H1 (cell line): ENCODE measurements around the gene RAB14. TPM values are rescaled to one million over a fixed set of nuclear protein-coding genes. Genes with fewer than 3 reads are reported as not detected.

Experiments used
- CTCF ChIA-PET: fragments of 300-600 bp; sonication (Branson Sonifier 250); formaldehyde crosslinking; loops from one replicate; lab custom pipeline; 2021; ENCODE audit not compliant: partially characterized antibody; lab: Charles Lee
- POLR2A ChIA-PET: fragments of 300-600 bp; sonication (Branson Sonifier 250); formaldehyde crosslinking; loops from one replicate; lab custom pipeline; 2021; ENCODE audit warnings: inconsistent platforms; ENCODE audit not compliant: partially characterized antibody; lab: Charles Lee
- DNase-seq, 2 experiments: peaks; one replicate each; pipeline versions ENCODE4 v3.0.0 to v3.0.0-alpha.2; 2010 to 2022; ENCODE audit warnings: low spot score in 2 of 2, low read depth in 1 of 2, mixed read lengths in 1 of 2
- FAIRE-seq: peaks from 2 replicates; lab custom pipeline; 2011; peaks lifted over from hg19 to GRCh38; lab: Jason Lieb, UNC
- H2AFZ ChIP-seq: 2 replicates; pipeline ENCODE4 v1.8.1; 2012; ENCODE audit warnings: low read length, inconsistent platforms
- H2AK5ac ChIP-seq: 2 replicates; pipeline ENCODE4 v1.6.1; 2013; ENCODE audit warnings: low read depth, low read length
- H2BK120ac ChIP-seq: replicated peaks from 2 replicates; pipeline ENCODE3; 2013; ENCODE audit warnings: low read depth, low read length, inconsistent platforms
- H2BK12ac ChIP-seq: 2 replicates; pipeline ENCODE4 v1.6.1; 2013; ENCODE audit warnings: low read depth, low read length
- H2BK15ac ChIP-seq: 2 replicates; pipeline ENCODE4 v1.6.1; 2013; ENCODE audit warnings: low read length
- H2BK20ac ChIP-seq: 2 replicates; pipeline ENCODE4 v1.6.1; 2013; ENCODE audit warnings: low read length
- H2BK5ac ChIP-seq: 2 replicates; pipeline ENCODE4 v1.6.1; 2013; ENCODE audit warnings: low read depth, low read length
- H3K14ac ChIP-seq: 2 replicates; pipeline ENCODE4 v1.6.1; 2013; ENCODE audit warnings: inconsistent platforms; ENCODE audit not compliant: insufficient read length
- H3K18ac ChIP-seq: 2 replicates; pipeline ENCODE4 v1.6.1; 2013; ENCODE audit warnings: low read length; ENCODE audit errors: extremely low read depth
- H3K23ac ChIP-seq: 2 replicates; pipeline ENCODE4 v1.6.1; 2013; ENCODE audit warnings: inconsistent platforms; ENCODE audit not compliant: insufficient read length
- H3K23me2 ChIP-seq: 2 replicates; pipeline ENCODE4 v1.6.1; 2013; ENCODE audit warnings: low read depth, low read length
- H3K27ac ChIP-seq: 2 replicates; pipeline ENCODE4 v1.6.1; 2011; ENCODE audit warnings: low read depth, low read length, inconsistent platforms
- H3K27me3 ChIP-seq, 4 experiments: replicated peaks in 1 of 4; 1 replicate in 1 of 4; 2 replicates in 3 of 4; pipeline versions ENCODE4 v1.6.1 to v1.8.1; 2011 to 2013; ENCODE audit warnings: low read length in 3 of 4, mild to moderate bottlenecking in 3 of 4, inconsistent platforms in 2 of 4, mixed read lengths in 2 of 4, moderate library complexity in 1 of 4; ENCODE audit not compliant: control insufficient read depth in 3 of 4, insufficient read depth in 3 of 4; ENCODE audit errors: extremely low read depth in 1 of 4
- H3K36me3 ChIP-seq, 4 experiments: 2 replicates each; pipeline versions ENCODE4 v1.6.1 to v1.8.1; 2011 to 2013; ENCODE audit warnings: mild to moderate bottlenecking in 4 of 4, low read length in 3 of 4, moderate library complexity in 2 of 4, control low read depth in 1 of 4, inconsistent platforms in 1 of 4; ENCODE audit not compliant: insufficient read depth in 4 of 4, control insufficient read depth in 2 of 4
- H3K4ac ChIP-seq: replicated peaks from 2 replicates; pipeline ENCODE3; 2013; ENCODE audit warnings: low read length, low read depth, mixed read lengths, inconsistent platforms; ENCODE audit not compliant: insufficient read length
- H3K4me1 ChIP-seq, 4 experiments: replicated peaks in 1 of 4; 1 replicate in 1 of 4; 2 replicates in 3 of 4; pipeline versions ENCODE4 v1.6.1 to v1.8.1; 2011 to 2013; ENCODE audit warnings: low read length in 3 of 4, inconsistent platforms in 2 of 4, mixed read lengths in 1 of 4; ENCODE audit not compliant: insufficient read depth in 4 of 4, control insufficient read depth in 3 of 4
- H3K4me2 ChIP-seq, 2 experiments: 2 replicates each; pipeline versions ENCODE4 v1.6.1 to v1.8.1; 2011 to 2013; ENCODE audit warnings: low read depth in 2 of 2, low read length in 2 of 2, control low read depth in 1 of 2, inconsistent platforms in 1 of 2, mild to moderate bottlenecking in 1 of 2; ENCODE audit not compliant: insufficient read depth in 1 of 2
- H3K4me3 ChIP-seq, 4 experiments: fragments of 200-600, 300-600 bp in 1 of 4; sonication (generic), shearing (Covaris generic), sonication (Bioruptor Twin) in 1 of 4; 2 replicates each; pipeline versions ENCODE4 v1.5.1 to v1.8.1; 2011 to 2016; ENCODE audit warnings: low read length in 4 of 4, low read depth in 3 of 4, control low read depth in 2 of 4, inconsistent platforms in 2 of 4, mild to moderate bottlenecking in 2 of 4, mixed read lengths in 1 of 4, moderate library complexity in 1 of 4; ENCODE audit not compliant: insufficient read depth in 2 of 4; ENCODE audit errors: extremely low read depth in 1 of 4
- H3K56ac ChIP-seq: replicated peaks from 2 replicates; pipeline ENCODE3; 2013; ENCODE audit warnings: low read depth, mild to moderate bottlenecking, mixed read lengths, low read length, inconsistent platforms; ENCODE audit not compliant: insufficient read length
- H3K79me1 ChIP-seq: 2 replicates; pipeline ENCODE4 v1.6.1; 2013; ENCODE audit warnings: low read depth, low read length, control low read depth
- H3K79me2 ChIP-seq, 2 experiments: 2 replicates each; pipeline versions ENCODE4 v1.6.1 to v1.8.1; 2012 to 2013; ENCODE audit warnings: low read length in 2 of 2, mild to moderate bottlenecking in 2 of 2, inconsistent platforms in 1 of 2; ENCODE audit not compliant: insufficient read depth in 2 of 2, control insufficient read depth in 1 of 2
- H3K9ac ChIP-seq, 4 experiments: replicated peaks in 1 of 4; 1 replicate in 1 of 4; 2 replicates in 3 of 4; pipeline versions ENCODE4 v1.6.1 to v1.8.1; 2011 to 2013; ENCODE audit warnings: low read depth in 3 of 4, low read length in 3 of 4, control low read depth in 2 of 4, mild to moderate bottlenecking in 2 of 4, moderate library complexity in 2 of 4, inconsistent platforms in 1 of 4; ENCODE audit errors: extremely low read depth in 1 of 4
- H3K9me3 ChIP-seq, 2 experiments: 2 replicates each; pipeline versions ENCODE4 v1.6.1 to v1.8.1; 2012 to 2013; ENCODE audit warnings: mild to moderate bottlenecking in 2 of 2, moderate library complexity in 2 of 2, control low read depth in 1 of 2, inconsistent platforms in 1 of 2, low read depth in 1 of 2, low read length in 1 of 2, mixed read lengths in 1 of 2; ENCODE audit not compliant: insufficient read depth in 2 of 2
- H4K20me1 ChIP-seq, 2 experiments: replicated peaks in 1 of 2; 2 replicates each; pipeline versions ENCODE3 to v1.8.1; 2011 to 2013; ENCODE audit warnings: inconsistent platforms in 2 of 2, low read length in 2 of 2, mild to moderate bottlenecking in 1 of 2; ENCODE audit not compliant: insufficient read depth in 2 of 2, control insufficient read depth in 1 of 2
- H4K5ac ChIP-seq: 2 replicates; pipeline ENCODE4 v1.6.1; 2013; ENCODE audit warnings: low read length, low read depth, mixed read lengths, inconsistent platforms; ENCODE audit not compliant: insufficient read length
- H4K8ac ChIP-seq: 2 replicates; pipeline ENCODE4 v1.8.0; 2013; ENCODE audit warnings: mild to moderate bottlenecking, moderate library complexity, low read length, inconsistent platforms; ENCODE audit not compliant: insufficient read depth; ENCODE audit errors: extremely low read depth
- H4K91ac ChIP-seq: replicated peaks from 2 replicates; pipeline ENCODE3; 2013; ENCODE audit warnings: low read length, mixed read lengths, inconsistent platforms; ENCODE audit not compliant: insufficient read length
- CBX8 ChIP-seq: fragments of 300-800, 300-1000 bp; sonication (generic); IDR thresholded peaks from 2 replicates; pipeline ENCODE4 v1.7.1; 2016; ENCODE audit warnings: low read depth, low read length, borderline replicate concordance
- CEBPB ChIP-seq: IDR thresholded peaks from 2 replicates; pipeline ENCODE4 v1.6.1; 2012; ENCODE audit warnings: low read depth, low read length
- CHD1 ChIP-seq: IDR thresholded peaks from 2 replicates; pipeline ENCODE4 v1.6.1; 2012; ENCODE audit warnings: low read depth, low read length, improper control_type of control experiment
- GTF2F1 ChIP-seq: IDR thresholded peaks from 2 replicates; pipeline ENCODE4 v1.6.1; 2012; ENCODE audit warnings: low read depth, low read length, improper control_type of control experiment, borderline replicate concordance
- HDAC6 ChIP-seq: IDR thresholded peaks from one replicate; pipeline ENCODE4 v1.7.1; 2012; ENCODE audit warnings: low read depth, mild to moderate bottlenecking, inconsistent platforms, low read length, moderate library complexity
- KDM1A ChIP-seq: fragments of 200-600, 300-600 bp; sonication (generic); IDR thresholded peaks from 2 replicates; pipeline ENCODE4 v1.7.1; 2016; ENCODE audit warnings: mild to moderate bottlenecking, low read length, borderline replicate concordance
- NANOG ChIP-seq: IDR thresholded peaks from 2 replicates; pipeline ENCODE4 v1.6.1; 2011; ENCODE audit warnings: low read length, low read depth, mild to moderate bottlenecking, inconsistent platforms; ENCODE audit not compliant: insufficient read depth, poor library complexity, severe bottlenecking
- NRF1 ChIP-seq: IDR thresholded peaks from 2 replicates; pipeline ENCODE4 v1.6.1; 2011; ENCODE audit warnings: mild to moderate bottlenecking, low read depth, low read length, improper control_type of control experiment
- RFX5 ChIP-seq: IDR thresholded peaks from 2 replicates; pipeline ENCODE4 v1.6.1; 2011; ENCODE audit warnings: low read depth, low read length, improper control_type of control experiment, borderline replicate concordance
- SP4 ChIP-seq: IDR thresholded peaks from 2 replicates; pipeline ENCODE4 v1.6.1; 2012; ENCODE audit warnings: low read length, inconsistent platforms
- SRF ChIP-seq: IDR thresholded peaks from 2 replicates; pipeline ENCODE4 v1.6.1; 2011; ENCODE audit warnings: mild to moderate bottlenecking, low read depth, low read length, moderate library complexity
- ZNF274 ChIP-seq: IDR thresholded peaks from 2 replicates; pipeline ENCODE4 v1.7.0; 2012; ENCODE audit warnings: low read length, borderline replicate concordance; ENCODE audit errors: extremely low read depth
- WGBS, 2 experiments: shearing (Covaris generic) in 1 of 2; methylation state at CpG; one replicate each; pipeline versions ENCODE4 v1.1.6 to v1.1.7; 2013 to 2015; ENCODE audit warnings: low lambda C conversion rate in 2 of 2, mixed read lengths in 2 of 2, inconsistent platforms in 1 of 2, low coverage in 1 of 2, missing lambda C conversion rate in 1 of 2; ENCODE audit not compliant: insufficient replicate concordance in 2 of 2, insufficient coverage in 1 of 2, insufficient read length in 1 of 2; ENCODE audit errors: extremely low coverage in 1 of 2, missing lambda C conversion rate in 1 of 2; 5-methylcytosine and 5-hydroxymethylcytosine counted together
- polyA plus RNA-seq, 7 experiments: library from polyadenylated mRNA; depleted of rRNA in 3 of 7; stranded (reverse) in 5 of 7; unstranded in 2 of 7; fragments of >200 nt in 5 of 7; fragments of 200-250 nt in 2 of 7; gene quantifications; 1 replicate in 5 of 7; 2 replicates in 1 of 7; 4 replicates in 1 of 7; pipeline versions ENCODE4 v1.2.1 to v1.2.3, GENCODE V29; 2011 to 2013; ENCODE audit warnings: missing spikeins in 2 of 7, mixed read lengths in 2 of 7
- total RNA-seq: library from RNA; stranded (reverse); fragmentation: NEBNext Ultra II Directional; extraction: Animal tissue kit (Norgen Biotek cat#: 25700); gene quantifications from 2 replicates; pipeline ENCODE4 v1.2.1, GENCODE V29; 2021

The RAB14 gene
- total and polyA plus RNA-seq, 2 of the 8 experiments (the other 6 are each of a cell fraction or from before 2014, with no cell fraction given): 9.1 to 44.8 TPM

GRCh38 chr9:121232251-121232650 lies 30.6 kb upstream of the RAB14 start:
- H4K91ac ChIP-seq: no peak overlapping the region
- no peak overlapping the region for H3K27ac ChIP-seq
- no peak overlapping the region for H3K23ac ChIP-seq
- no peak overlapping the region for H2AFZ ChIP-seq
- no peaks in the 10 kb centered on the region for H3K9me3 ChIP-seq
- H2BK120ac ChIP-seq: no peak overlapping the region
- H2BK15ac ChIP-seq: no peak overlapping the region
- H3K14ac ChIP-seq: no peak overlapping the region
- no peak overlapping the region for H3K4ac ChIP-seq
- H4K8ac ChIP-seq: no peak overlapping the region
- no peak overlapping the region for H2BK5ac ChIP-seq
- FAIRE-seq: no peak
- H4K20me1 ChIP-seq: no peaks in the 10 kb centered on the region
- no peak overlapping the region for H4K5ac ChIP-seq
- H3K23me2 ChIP-seq: no peaks in the 10 kb centered on the region
- H3K9ac ChIP-seq: no peak overlapping the region
- TF ChIP-seq GTF2F1: no peak
- TF ChIP-seq CHD1: no peak
- no peak for TF ChIP-seq HDAC6
- TF ChIP-seq SRF: no peak
- no peak for TF ChIP-seq ZNF274
- no peak for TF ChIP-seq RFX5
- no peak for TF ChIP-seq CBX8
- TF ChIP-seq CEBPB: no peak
- TF ChIP-seq NANOG: no peak
- TF ChIP-seq KDM1A: no peak
- no peak for TF ChIP-seq NRF1
- no peak for TF ChIP-seq SP4
- no peaks in the 10 kb centered on the region for H3K79me2 ChIP-seq
- no peak overlapping the region for H2BK20ac ChIP-seq
- 86% methylated on average over 4 of the region's 4 CpGs; no CpG with 5 or more reads in 1 of the 2 experiments for WGBS, 2 experiments
- H3K56ac ChIP-seq: no peak overlapping the region
- no peak overlapping the region for H3K4me2 ChIP-seq
- no peak overlapping the region for H2AK5ac ChIP-seq
- no peaks in the 10 kb centered on the region for H3K79me1 ChIP-seq
- H2BK12ac ChIP-seq: no peak overlapping the region
- H3K36me3 ChIP-seq: no peaks in the 10 kb centered on the region
- POLR2A ChIA-PET: no interaction called here
- DNase-seq: no peak
- H3K4me1 ChIP-seq: peaks cover 0 to 3% (median 0%) of the 10 kb centered on the region in 4 experiments; a peak in 1 of 7 replicates
- peaks cover 0 to 2% (median 0%) of the 10 kb centered on the region in 4 experiments; a peak in 3 of 7 replicates for H3K27me3 ChIP-seq
- CTCF ChIA-PET: interaction anchor here (1.1 to 3.1 kb wide), 5 partner anchors 10 to 45 kb away, joined by 3 to 17 read pairs (median 3); no protein-coding TSS in a partner anchor
- no peak overlapping the region for H3K4me3 ChIP-seq
- H3K18ac ChIP-seq: no peak overlapping the region
